Naive thymus-derived CD4-positive, alpha-beta T cell (primary cell): ENCODE data around the gene SHISAL2A. TPM values are rescaled to one million over a fixed set of nuclear protein-coding genes. Genes with fewer than 3 reads are reported as not detected.
"Not testable (repeated sequence)": the region's sequence is repeated elsewhere in the genome, so short reads cannot be mapped to it uniquely, and the experiment has no call there.

Source experiments
- ATAC-seq: fragments of 150-1000 bp; cut with Tn5 transposase; 2 replicates; pipeline ENCODE4 v1.10.0; 2021; ENCODE audit warnings: mild to moderate bottlenecking, moderate library complexity
- CTCF ChIA-PET: fragments of 350-600 bp; sonication (Branson Sonifier 250); formaldehyde crosslinking; loops from one replicate; lab custom pipeline; 2021; ENCODE audit warnings: antibody characterized with exemption; lab: Charles Lee
- POLR2A ChIA-PET: fragments of 350-600 bp; sonication (Branson Sonifier 250); formaldehyde crosslinking; loops from one replicate; lab custom pipeline; 2021; ENCODE audit warnings: antibody characterized with exemption, inconsistent platforms; lab: Charles Lee
- DNase-seq, 9 donors: peaks; one replicate each; pipeline versions ENCODE4 v3.0.0 to v3.0.0-alpha.2; 2020 to 2022; ENCODE audit warnings: mixed read lengths in 1 of 9
- H3K27ac ChIP-seq: one replicate; pipeline ENCODE4 v1.7.0; 2013; ENCODE audit warnings: mild to moderate bottlenecking, low read depth, low read length, moderate library complexity
- H3K27me3 ChIP-seq, 2 donors: one replicate each; pipeline ENCODE4 v1.7.0; 2013; ENCODE audit warnings: low read length in 2 of 2, mild to moderate bottlenecking in 2 of 2, moderate library complexity in 2 of 2; ENCODE audit not compliant: control insufficient read depth in 2 of 2, insufficient read depth in 2 of 2
- H3K36me3 ChIP-seq, 3 experiments: 1 replicate in 2 of 3; 2 replicates in 1 of 3; pipeline ENCODE4 v1.7.0; 2013; ENCODE audit warnings: low read length in 3 of 3, mild to moderate bottlenecking in 3 of 3, moderate library complexity in 1 of 3; ENCODE audit not compliant: insufficient read depth in 3 of 3, control insufficient read depth in 2 of 3
- H3K4me1 ChIP-seq, 2 donors: one replicate each; pipeline ENCODE4 v1.7.0; 2013; ENCODE audit warnings: low read length in 2 of 2, mild to moderate bottlenecking in 2 of 2, moderate library complexity in 1 of 2; ENCODE audit not compliant: control insufficient read depth in 2 of 2, insufficient read depth in 2 of 2
- H3K4me3 ChIP-seq: 2 replicates; pipeline ENCODE4 v1.7.0; 2013; ENCODE audit warnings: mild to moderate bottlenecking, low read length
- H3K9me3 ChIP-seq, 3 experiments: 1 replicate in 2 of 3; 2 replicates in 1 of 3; pipeline ENCODE4 v1.7.0; 2013; ENCODE audit warnings: low read length in 3 of 3; ENCODE audit not compliant: control insufficient read depth in 2 of 3
- H3K27ac Mint-ChIP-seq, 9 donors: one replicate each; pipeline ENCODE4 v1.8.0; 2020 to 2022; ENCODE audit warnings: mixed read lengths in 9 of 9, mild to moderate bottlenecking in 8 of 9, moderate library complexity in 5 of 9, inconsistent platforms in 2 of 9
- H3K27me3 Mint-ChIP-seq, 5 donors: one replicate each; pipeline ENCODE4 v1.8.0; 2021 to 2022; ENCODE audit warnings: mixed read lengths in 5 of 5, mild to moderate bottlenecking in 1 of 5
- H3K36me3 Mint-ChIP-seq, 5 donors: one replicate each; pipeline ENCODE4 v1.8.0; 2020 to 2022; ENCODE audit warnings: mixed read lengths in 5 of 5, mild to moderate bottlenecking in 3 of 5, inconsistent platforms in 1 of 5
- H3K4me1 Mint-ChIP-seq, 7 donors: one replicate each; pipeline ENCODE4 v1.8.0; 2020 to 2022; ENCODE audit warnings: mixed read lengths in 7 of 7, mild to moderate bottlenecking in 3 of 7, inconsistent platforms in 1 of 7
- H3K4me3 Mint-ChIP-seq, 10 donors: one replicate each; pipeline ENCODE4 v1.8.0; 2020 to 2022; ENCODE audit warnings: mild to moderate bottlenecking in 10 of 10, mixed read lengths in 10 of 10, moderate library complexity in 6 of 10, inconsistent platforms in 2 of 10
- H3K9me3 Mint-ChIP-seq, 11 donors: one replicate each; pipeline ENCODE4 v1.8.0; 2020 to 2022; ENCODE audit warnings: mixed read lengths in 11 of 11, mild to moderate bottlenecking in 4 of 11, inconsistent platforms in 1 of 11, moderate library complexity in 1 of 11
- intact Hi-C, 2 donors: fragments of 100-400 bp; cut with micrococcal nuclease; formaldehyde crosslinking; loops; one replicate each; pipeline ENCODE4 v1.15.1; 2023
- polyA plus RNA-seq, 2 donors: library from polyadenylated mRNA; unstranded; fragments of 300-500 nt; fragmentation: Illumina TruSeq; gene quantifications; one replicate each; pipeline ENCODE4 v1.2.3, GENCODE V29; 2021
- total RNA-seq, 6 experiments: library from RNA in 5 of 6; stranded (reverse) in 5 of 6; gene quantifications; 1 replicate in 5 of 6; 2 replicates in 1 of 6; pipeline ENCODE4 v1.2.3 and lab custom pipeline; 2021 to 2026

SHISAL2A gene
- total and polyA plus RNA-seq, 7 experiments from 2014 or later = 6.8 to 87.1 (median 47.6) TPM

- Mint-ChIP-seq H3K9me3 (no peaks in the 10 kb centered on the region), H3K4me3 (no peak overlapping the region), H3K27ac (peak overlapping the region in 6 of 9 donors; percentile 48 to 87 (median 64)), H3K36me3 (peaks cover 0 to 26% (median 19%) of the 10 kb centered on the region in 5 donors), H3K4me1 (peaks cover 3 to 26% (median 13%) of the 10 kb centered on the region in 7 donors), H3K27me3 (no peaks in the 10 kb centered on the region)
- H3K27me3 ChIP-seq = no peaks in the 10 kb centered on the region
- no peaks in the 10 kb centered on the region for H3K9me3 ChIP-seq
- H3K36me3 ChIP-seq = peaks cover 0 to 2% (median 0%) of the 10 kb centered on the region in 3 experiments
- POLR2A ChIA-PET = interaction anchor here (1.1 to 1.8 kb wide), 4 partner anchors 54 to 380 kb away, joined by 3 to 6 read pairs (median 5); partner anchors contain the start of genes SHISAL2A and TUT4
- no peak for DNase-seq
- H3K27ac ChIP-seq = no peak overlapping the region
- H3K4me1 ChIP-seq = peaks cover 4 to 6% of the 10 kb centered on the region in 2 donors
- CTCF ChIA-PET = interaction anchor here (0.7 to 1.5 kb wide), 8 partner anchors 10 to 366 kb away, joined by 3 to 6 read pairs (median 4); partner anchors contain the start of genes ORC1 and PRPF38A
- no peak for ATAC-seq
- H3K4me3 ChIP-seq = no peak overlapping the region
- intact Hi-C loops = loop anchor here (1.0 to 10.0 kb wide), 17 partner anchors 16 to 792 kb away; partner anchors contain the start of genes CC2D1B (in 2 of the 2), GPX7 (in 2 of the 2), ORC1 (in 2 of the 2) and PRPF38A (in 2 of the 2)
Measured at GRCh38 chr1:52686830-52687229, 53.9 kb downstream of the SHISAL2A start.

GRCh38 chr1:52691821-52692220, 58.9 kb downstream of the SHISAL2A start:
- Histone ChIP-seq H3K27ac (no peak overlapping the region), H3K4me1 (no peaks in the 10 kb centered on the region), H3K4me3 (no peak overlapping the region), H3K36me3 (peaks cover 0 to 14% (median 0%) of the 10 kb centered on the region in 3 experiments), H3K27me3 (no peaks in the 10 kb centered on the region), H3K9me3 (no peaks in the 10 kb centered on the region)
- peak overlapping the region in 1 of 9 donors; percentile 25 for H3K27ac Mint-ChIP-seq
- intact Hi-C loops = no loop called here
- no peaks in the 10 kb centered on the region for H3K27me3 Mint-ChIP-seq
- H3K9me3 Mint-ChIP-seq = no peaks in the 10 kb centered on the region
- no peak for ATAC-seq
- no peak overlapping the region for H3K4me3 Mint-ChIP-seq
- POLR2A ChIA-PET = no interaction called here
- DNase-seq = no peak
- CTCF ChIA-PET = interaction anchor here (0.7 kb wide), 1 partner anchor 46 kb away, joined by 4 read pairs; no protein-coding TSS in a partner anchor
- H3K36me3 Mint-ChIP-seq = peaks cover 6 to 26% (median 17%) of the 10 kb centered on the region in 5 donors
- H3K4me1 Mint-ChIP-seq = peaks cover 0 to 21% (median 4%) of the 10 kb centered on the region in 7 donors

DNA sequence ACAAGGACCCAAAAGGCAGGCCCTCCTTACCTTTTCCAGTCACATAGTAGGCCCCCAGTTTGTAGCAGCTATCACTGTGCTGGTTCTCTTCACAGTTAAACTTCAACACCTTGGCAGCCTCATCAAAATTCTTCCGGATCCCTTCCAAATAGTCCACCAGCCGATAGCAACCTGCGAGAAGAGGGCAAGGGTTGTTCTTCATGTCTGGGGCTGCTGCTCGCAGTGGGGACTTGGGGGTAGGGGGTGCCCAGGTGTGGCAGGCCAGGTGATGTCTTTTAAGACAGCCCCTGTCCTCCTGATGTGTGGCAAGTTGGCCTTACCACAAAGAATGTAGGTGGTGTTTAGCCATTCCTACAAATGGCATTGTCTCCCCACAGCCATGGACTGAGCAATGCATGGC, 59.7 kb downstream of the SHISAL2A start:
- ATAC-seq (no peak), DNase-seq (no peak)
- no peak overlapping the region for H3K4me3 Mint-ChIP-seq
- H3K4me1 Mint-ChIP-seq = peaks cover 5 to 28% (median 9%) of the 10 kb centered on the region in 7 donors
- H3K9me3 Mint-ChIP-seq = no peaks in the 10 kb centered on the region
- no peaks in the 10 kb centered on the region for H3K9me3 ChIP-seq
- no peaks in the 10 kb centered on the region for H3K27me3 Mint-ChIP-seq
- no peak overlapping the region for H3K4me3 ChIP-seq
- POLR2A ChIA-PET = no interaction called here
- H3K36me3 ChIP-seq = peaks cover 0 to 14% (median 0%) of the 10 kb centered on the region in 3 experiments
- intact Hi-C loops = no loop called here
- CTCF ChIA-PET = no interaction called here
- peaks cover 6 to 20% (median 17%) of the 10 kb centered on the region in 5 donors for H3K36me3 Mint-ChIP-seq
- no peak overlapping the region for H3K27ac ChIP-seq
- peak overlapping the region in 1 of 9 donors; percentile 59 for H3K27ac Mint-ChIP-seq
- H3K27me3 ChIP-seq = no peaks in the 10 kb centered on the region
- no peaks in the 10 kb centered on the region for H3K4me1 ChIP-seq

DNA sequence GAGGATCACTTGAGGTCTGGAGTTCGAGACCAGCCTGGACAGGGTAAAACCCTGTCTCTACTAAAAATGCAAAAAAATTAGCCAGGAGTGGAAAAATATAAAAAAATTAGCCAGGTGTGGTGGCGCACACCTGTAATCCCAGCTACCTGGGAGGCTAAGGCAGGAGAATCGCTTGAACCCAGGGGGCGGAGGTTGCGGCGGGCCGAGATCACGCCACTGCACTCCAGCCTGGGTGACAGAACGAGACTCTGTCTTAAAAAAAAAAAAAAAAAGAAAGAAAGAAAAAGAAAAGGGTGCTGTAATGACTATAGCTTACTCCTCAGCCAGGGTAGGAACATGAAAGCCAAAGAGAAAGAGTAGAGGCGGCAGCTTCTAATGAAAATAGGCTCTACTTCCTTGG, 60.4 kb downstream of the SHISAL2A start:
- H3K4me3 ChIP-seq, H3K27me3 Mint-ChIP-seq, CTCF ChIA-PET, ATAC-seq, DNase-seq, H3K9me3 ChIP-seq, intact Hi-C loops, H3K9me3 Mint-ChIP-seq, H3K4me3 Mint-ChIP-seq, H3K4me1 ChIP-seq, H3K27me3 ChIP-seq, H3K27ac ChIP-seq, H3K27ac Mint-ChIP-seq: not testable (repeated sequence)
- POLR2A ChIA-PET = interaction anchor here (0.8 kb wide), 1 partner anchor 10 kb away, joined by 4 read pairs; no protein-coding TSS in a partner anchor
- peaks cover 0 to 14% (median 0%) of the 10 kb centered on the region in 3 experiments for H3K36me3 ChIP-seq
- Mint-ChIP-seq H3K36me3 (peaks cover 6 to 20% (median 17%) of the 10 kb centered on the region in 5 donors), H3K4me1 (peaks cover 8 to 33% (median 11%) of the 10 kb centered on the region in 7 donors)

DNA sequence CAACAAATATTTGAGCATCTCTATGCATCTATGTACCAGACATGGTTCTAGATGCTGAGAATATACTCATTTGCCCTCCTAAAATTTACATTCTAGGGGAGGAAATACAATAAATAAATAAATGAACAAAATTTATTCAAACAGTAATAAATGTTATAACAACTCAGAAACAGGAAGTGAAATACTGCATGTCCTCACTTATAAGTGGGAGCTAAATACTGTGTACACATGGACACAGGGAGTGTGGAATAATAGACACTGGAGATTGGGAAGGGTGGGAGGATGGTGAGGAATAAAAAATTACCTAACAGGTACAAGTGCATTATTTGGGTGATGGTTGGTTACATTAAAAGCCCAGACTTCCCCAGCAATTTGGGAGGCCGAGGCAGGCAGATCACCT, 60.9 kb downstream of the SHISAL2A start:
- Mint-ChIP-seq H3K36me3 (peaks cover 6 to 20% (median 17%) of the 10 kb centered on the region in 5 donors), H3K27ac (no peak overlapping the region), H3K4me1 (peaks cover 9 to 37% (median 16%) of the 10 kb centered on the region in 7 donors), H3K4me3 (no peak overlapping the region), H3K27me3 (no peaks in the 10 kb centered on the region), H3K9me3 (no peaks in the 10 kb centered on the region)
- DNase-seq (no peak), ATAC-seq (no peak)
- no peak overlapping the region for H3K27ac ChIP-seq
- H3K4me1 ChIP-seq = no peaks in the 10 kb centered on the region
- H3K4me3 ChIP-seq = no peak overlapping the region
- POLR2A ChIA-PET = interaction anchor here (0.8 kb wide), 1 partner anchor 9 kb away, joined by 4 read pairs; no protein-coding TSS in a partner anchor
- intact Hi-C loops = no loop called here
- no peaks in the 10 kb centered on the region for H3K9me3 ChIP-seq
- no peaks in the 10 kb centered on the region for H3K27me3 ChIP-seq
- CTCF ChIA-PET = no interaction called here
- peaks cover 0 to 14% (median 0%) of the 10 kb centered on the region in 3 experiments for H3K36me3 ChIP-seq

DNA sequence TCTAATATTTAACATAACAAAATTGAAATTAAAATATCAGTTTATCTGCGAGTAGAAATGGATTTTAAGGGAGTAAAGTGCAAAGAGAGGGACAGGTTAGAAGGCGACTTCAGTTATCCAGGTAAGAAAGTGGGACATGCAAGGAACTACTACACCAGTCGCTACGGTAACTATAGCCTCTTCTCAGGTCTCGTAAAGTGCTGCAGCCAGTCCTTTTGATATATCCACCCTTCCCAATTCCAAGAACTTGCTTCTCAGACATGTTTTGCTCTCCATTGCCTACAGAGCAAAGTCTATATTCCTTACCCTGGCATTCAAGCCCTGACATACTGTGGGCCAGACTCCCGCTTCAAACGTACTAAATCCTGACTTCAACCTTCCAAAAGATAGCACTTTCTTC, 62.7 kb downstream of the SHISAL2A start:
- DNase-seq = no peak
- POLR2A ChIA-PET = no interaction called here
- H3K27ac Mint-ChIP-seq = peak overlapping the region in 1 of 9 donors; percentile 4
- Histone ChIP-seq H3K4me3 (no peak overlapping the region), H3K27me3 (no peaks in the 10 kb centered on the region), H3K4me1 (no peaks in the 10 kb centered on the region), H3K27ac (no peak overlapping the region), H3K9me3 (no peaks in the 10 kb centered on the region), H3K36me3 (peaks cover 0 to 14% (median 0%) of the 10 kb centered on the region in 3 experiments)
- ATAC-seq = no peak
- peaks cover 12 to 42% (median 16%) of the 10 kb centered on the region in 7 donors for H3K4me1 Mint-ChIP-seq
- peak overlapping the region in 5 of 10 donors; percentile 7 to 59 (median 15) for H3K4me3 Mint-ChIP-seq
- CTCF ChIA-PET = no interaction called here
- peaks cover 6 to 20% (median 17%) of the 10 kb centered on the region in 5 donors for H3K36me3 Mint-ChIP-seq
- intact Hi-C loops = loop anchor here in 1 of 2 donors (1.0 kb wide), 1 partner anchor 275 kb away; no protein-coding TSS in a partner anchor
- no peaks in the 10 kb centered on the region for H3K9me3 Mint-ChIP-seq
- H3K27me3 Mint-ChIP-seq = peaks cover 0 to 3% (median 0%) of the 10 kb centered on the region in 5 donors
